HepG2 (cell line): ENCODE data around the gene IKZF4. TPM values are rescaled to one million over a fixed set of nuclear protein-coding genes. Genes with fewer than 3 reads are reported as not detected.

ENCODE experiments used
- CAMTA2 ChIP-seq: sonication (generic); formaldehyde crosslinking; IDR thresholded peaks from 2 replicates; pipeline ENCODE4 v1.4.0; 2020; ENCODE audit warnings: mild to moderate bottlenecking, missing genetic modification reagents, borderline replicate concordance
- CCAR2 ChIP-seq: fragments of 200-400 bp; formaldehyde crosslinking; optimal IDR thresholded peaks from 2 replicates; pipeline ENCODE3; 2018; ENCODE audit warnings: low read depth, mild to moderate bottlenecking, low read length, moderate library complexity
- DNMT1 ChIP-seq: sonication (generic); formaldehyde crosslinking; IDR thresholded peaks from 2 replicates; pipeline ENCODE4 v1.5.1; 2020; ENCODE audit warnings: mild to moderate bottlenecking, missing genetic modification reagents
- GABPA ChIP-seq, 2 experiments: IDR thresholded peaks; 2 replicates each; pipeline ENCODE4 v1.6.1; 2011 to 2016; ENCODE audit warnings: low read depth in 2 of 2, low read length in 1 of 2, missing biosample characterization in 1 of 2, missing genetic modification characterization in 1 of 2
- KDM6A ChIP-seq: IDR thresholded peaks from 2 replicates; pipeline ENCODE4 v1.6.1; 2016; ENCODE audit warnings: low read depth
- POLR2A ChIP-seq, 2 experiments: IDR thresholded peaks; 2 replicates each; pipeline ENCODE4 v1.6.1; 2011; ENCODE audit warnings: low read depth in 2 of 2, low read length in 2 of 2, mild to moderate bottlenecking in 1 of 2, moderate library complexity in 1 of 2; ENCODE audit not compliant: insufficient read depth in 1 of 2
- SIX4 ChIP-seq: sonication (generic); formaldehyde crosslinking; IDR thresholded peaks from 2 replicates; pipeline ENCODE4 v1.4.0; 2020; ENCODE audit warnings: missing genetic modification reagents
- ZNF124 ChIP-seq: sonication (generic); formaldehyde crosslinking; IDR thresholded peaks from 2 replicates; pipeline ENCODE4 v1.4.0; 2020; ENCODE audit warnings: missing genetic modification reagents
- ZNF260 ChIP-seq: sonication (generic); formaldehyde crosslinking; IDR thresholded peaks from 2 replicates; pipeline ENCODE4 v1.4.0; 2020; ENCODE audit warnings: missing genetic modification reagents, low read depth, mild to moderate bottlenecking, borderline replicate concordance
- ZNF333 ChIP-seq: sonication (generic); formaldehyde crosslinking; IDR thresholded peaks from 2 replicates; pipeline ENCODE4 v1.4.0; 2020; ENCODE audit warnings: mild to moderate bottlenecking, missing genetic modification reagents, borderline replicate concordance
- ZNF501 ChIP-seq: sonication (generic); formaldehyde crosslinking; IDR thresholded peaks from 2 replicates; pipeline ENCODE4 v1.5.1; 2020; ENCODE audit warnings: mild to moderate bottlenecking, moderate library complexity, missing genetic modification reagents
- ZNF720 ChIP-seq: sonication (generic); formaldehyde crosslinking; IDR thresholded peaks from 2 replicates; pipeline ENCODE4 v1.4.0; 2020; ENCODE audit warnings: missing genetic modification reagents
- ZSCAN25 ChIP-seq: sonication (generic); formaldehyde crosslinking; IDR thresholded peaks from 2 replicates; pipeline ENCODE4 v1.8.0; 2022; ENCODE audit warnings: mild to moderate bottlenecking, missing genetic modification reagents
- polyA plus RNA-seq, 8 experiments: library from polyadenylated mRNA; depleted of rRNA in 3 of 8; stranded (reverse) in 7 of 8; unstranded in 1 of 8; fragments of >200 nt; fragmentation: Illumina TruSeq in 4 of 8; extraction: Trizol in 4 of 8; gene quantifications; 2 replicates each; pipeline versions ENCODE4 v1.2.1 to v1.2.3, GENCODE V29; 2011 to 2016; ENCODE audit warnings: low read depth in 4 of 8, missing spikeins in 1 of 8, mixed read lengths in 1 of 8; ENCODE audit not compliant: insufficient read depth in 1 of 8
- total RNA-seq, 5 experiments: library from RNA; depleted of rRNA; stranded (reverse); fragments of >200 nt; fragmentation: Illumina TruSeq; extraction: Trizol; gene quantifications; 2 replicates each; pipeline ENCODE4 v1.2.3, GENCODE V29; 2016; ENCODE audit warnings: low read depth in 1 of 5
- TF ChIP-seq, protein P1 (sequence below): sonication (generic); formaldehyde crosslinking; IDR thresholded peaks from 2 replicates; pipeline ENCODE4 v1.4.0; 2020; ENCODE audit warnings: mild to moderate bottlenecking, missing genetic modification reagents
- TF ChIP-seq, protein P2 (sequence below): sonication (generic); formaldehyde crosslinking; IDR thresholded peaks from 2 replicates; pipeline ENCODE4 v1.8.1; 2023; ENCODE audit warnings: mild to moderate bottlenecking, inconsistent platforms, moderate library complexity, missing genetic modification reagents, borderline replicate concordance
- TF ChIP-seq, protein P3 (sequence below): IDR thresholded peaks from 2 replicates; pipeline ENCODE4 v1.4.0; 2020; ENCODE audit warnings: mild to moderate bottlenecking, missing genetic modification reagents
- TF ChIP-seq, protein P4 (sequence below): sonication (generic); formaldehyde crosslinking; IDR thresholded peaks from 2 replicates; pipeline ENCODE4 v1.5.1; 2020; ENCODE audit warnings: mild to moderate bottlenecking, moderate library complexity, missing genetic modification reagents
- TF ChIP-seq, protein P5 (sequence below): sonication (generic); formaldehyde crosslinking; IDR thresholded peaks from 2 replicates; pipeline ENCODE4 v1.5.0; 2020; ENCODE audit warnings: mild to moderate bottlenecking, missing genetic modification reagents, borderline replicate concordance

IKZF4 gene
- total and polyA plus RNA-seq, 2 of the 13 experiments (the other 11 are each of a cell fraction or from before 2014, with no cell fraction given), result 0.58 to 2.2 TPM

DNA sequence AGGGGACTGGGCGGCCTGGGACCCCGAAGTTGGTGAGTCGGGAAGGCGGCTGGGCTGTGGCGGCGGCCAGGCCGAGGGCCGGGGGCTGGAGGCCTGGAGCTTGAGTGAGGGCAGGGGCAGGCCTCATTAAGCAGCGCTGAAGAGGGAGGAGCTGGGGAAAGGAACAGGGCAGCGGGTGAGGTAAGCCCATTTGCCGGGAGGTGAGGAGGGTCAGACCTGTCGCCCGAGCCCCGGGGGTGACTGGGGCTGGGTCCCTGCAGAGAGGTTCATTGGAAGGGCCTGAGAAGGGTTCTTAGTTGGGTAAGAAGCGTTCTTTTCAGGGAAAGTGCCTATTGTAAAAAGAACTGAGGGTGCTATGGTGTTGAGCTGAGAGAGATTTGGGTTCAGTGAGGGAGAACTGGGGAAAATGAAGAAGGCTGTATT lies 46.5 kb upstream of the IKZF4 start (continued):
- TF ChIP-seq, protein P1, sequence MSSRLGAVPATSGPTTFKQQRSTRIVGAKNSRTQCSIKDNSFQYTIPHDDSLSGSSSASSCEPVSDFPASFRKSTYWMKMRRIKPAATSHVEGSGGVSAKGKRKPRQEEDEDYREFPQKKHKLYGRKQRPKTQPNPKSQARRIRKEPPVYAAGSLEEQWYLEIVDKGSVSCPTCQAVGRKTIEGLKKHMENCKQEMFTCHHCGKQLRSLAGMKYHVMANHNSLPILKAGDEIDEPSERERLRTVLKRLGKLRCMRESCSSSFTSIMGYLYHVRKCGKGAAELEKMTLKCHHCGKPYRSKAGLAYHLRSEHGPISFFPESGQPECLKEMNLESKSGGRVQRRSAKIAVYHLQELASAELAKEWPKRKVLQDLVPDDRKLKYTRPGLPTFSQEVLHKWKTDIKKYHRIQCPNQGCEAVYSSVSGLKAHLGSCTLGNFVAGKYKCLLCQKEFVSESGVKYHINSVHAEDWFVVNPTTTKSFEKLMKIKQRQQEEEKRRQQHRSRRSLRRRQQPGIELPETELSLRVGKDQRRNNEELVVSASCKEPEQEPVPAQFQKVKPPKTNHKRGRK, result no peak
- TF ChIP-seq, protein P2, sequence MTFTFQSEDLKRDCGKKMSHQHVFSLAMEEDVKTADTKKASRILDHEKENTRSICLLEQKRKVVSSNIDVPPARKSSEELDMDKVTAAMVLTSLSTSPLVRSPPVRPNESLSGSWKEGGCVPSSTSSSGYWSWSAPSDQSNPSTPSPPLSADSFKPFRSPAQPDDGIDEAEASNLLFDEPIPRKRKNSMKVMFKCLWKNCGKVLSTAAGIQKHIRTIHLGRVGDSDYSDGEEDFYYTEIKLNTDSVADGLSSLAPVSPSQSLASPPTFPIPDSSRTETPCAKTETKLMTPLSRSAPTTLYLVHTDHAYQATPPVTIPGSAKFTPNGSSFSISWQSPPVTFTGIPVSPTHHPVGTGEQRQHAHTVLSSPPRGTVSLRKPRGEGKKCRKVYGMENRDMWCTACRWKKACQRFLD (CRISPR knock-in tag), result 0 out of 2 replicates have a peak, but pooled peaks have one; percentile 4
- TF ChIP-seq, protein P3, sequence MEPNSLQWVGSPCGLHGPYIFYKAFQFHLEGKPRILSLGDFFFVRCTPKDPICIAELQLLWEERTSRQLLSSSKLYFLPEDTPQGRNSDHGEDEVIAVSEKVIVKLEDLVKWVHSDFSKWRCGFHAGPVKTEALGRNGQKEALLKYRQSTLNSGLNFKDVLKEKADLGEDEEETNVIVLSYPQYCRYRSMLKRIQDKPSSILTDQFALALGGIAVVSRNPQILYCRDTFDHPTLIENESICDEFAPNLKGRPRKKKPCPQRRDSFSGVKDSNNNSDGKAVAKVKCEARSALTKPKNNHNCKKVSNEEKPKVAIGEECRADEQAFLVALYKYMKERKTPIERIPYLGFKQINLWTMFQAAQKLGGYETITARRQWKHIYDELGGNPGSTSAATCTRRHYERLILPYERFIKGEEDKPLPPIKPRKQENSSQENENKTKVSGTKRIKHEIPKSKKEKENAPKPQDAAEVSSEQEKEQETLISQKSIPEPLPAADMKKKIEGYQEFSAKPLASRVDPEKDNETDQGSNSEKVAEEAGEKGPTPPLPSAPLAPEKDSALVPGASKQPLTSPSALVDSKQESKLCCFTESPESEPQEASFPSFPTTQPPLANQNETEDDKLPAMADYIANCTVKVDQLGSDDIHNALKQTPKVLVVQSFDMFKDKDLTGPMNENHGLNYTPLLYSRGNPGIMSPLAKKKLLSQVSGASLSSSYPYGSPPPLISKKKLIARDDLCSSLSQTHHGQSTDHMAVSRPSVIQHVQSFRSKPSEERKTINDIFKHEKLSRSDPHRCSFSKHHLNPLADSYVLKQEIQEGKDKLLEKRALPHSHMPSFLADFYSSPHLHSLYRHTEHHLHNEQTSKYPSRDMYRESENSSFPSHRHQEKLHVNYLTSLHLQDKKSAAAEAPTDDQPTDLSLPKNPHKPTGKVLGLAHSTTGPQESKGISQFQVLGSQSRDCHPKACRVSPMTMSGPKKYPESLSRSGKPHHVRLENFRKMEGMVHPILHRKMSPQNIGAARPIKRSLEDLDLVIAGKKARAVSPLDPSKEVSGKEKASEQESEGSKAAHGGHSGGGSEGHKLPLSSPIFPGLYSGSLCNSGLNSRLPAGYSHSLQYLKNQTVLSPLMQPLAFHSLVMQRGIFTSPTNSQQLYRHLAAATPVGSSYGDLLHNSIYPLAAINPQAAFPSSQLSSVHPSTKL (CRISPR knock-in tag), result no peak
- TF ChIP-seq CAMTA2 (CRISPR knock-in tag), result no peak
- no peak for TF ChIP-seq KDM6A (CRISPR knock-in tag)
- no peak for TF ChIP-seq ZNF260 (CRISPR knock-in tag)
- TF ChIP-seq, protein P4, sequence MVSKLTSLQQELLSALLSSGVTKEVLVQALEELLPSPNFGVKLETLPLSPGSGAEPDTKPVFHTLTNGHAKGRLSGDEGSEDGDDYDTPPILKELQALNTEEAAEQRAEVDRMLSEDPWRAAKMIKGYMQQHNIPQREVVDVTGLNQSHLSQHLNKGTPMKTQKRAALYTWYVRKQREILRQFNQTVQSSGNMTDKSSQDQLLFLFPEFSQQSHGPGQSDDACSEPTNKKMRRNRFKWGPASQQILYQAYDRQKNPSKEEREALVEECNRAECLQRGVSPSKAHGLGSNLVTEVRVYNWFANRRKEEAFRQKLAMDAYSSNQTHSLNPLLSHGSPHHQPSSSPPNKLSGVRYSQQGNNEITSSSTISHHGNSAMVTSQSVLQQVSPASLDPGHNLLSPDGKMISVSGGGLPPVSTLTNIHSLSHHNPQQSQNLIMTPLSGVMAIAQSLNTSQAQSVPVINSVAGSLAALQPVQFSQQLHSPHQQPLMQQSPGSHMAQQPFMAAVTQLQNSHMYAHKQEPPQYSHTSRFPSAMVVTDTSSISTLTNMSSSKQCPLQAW (CRISPR knock-in tag), result no peak
- no peak for TF ChIP-seq POLR2A (IDR thresholded peaks at IDR 0.05; ENCODE audit: insufficient read depth in 1 of 2, low read depth in 2 of 2, low read length in 2 of 2)
- no peak for TF ChIP-seq ZSCAN25
- TF ChIP-seq, protein P5, sequence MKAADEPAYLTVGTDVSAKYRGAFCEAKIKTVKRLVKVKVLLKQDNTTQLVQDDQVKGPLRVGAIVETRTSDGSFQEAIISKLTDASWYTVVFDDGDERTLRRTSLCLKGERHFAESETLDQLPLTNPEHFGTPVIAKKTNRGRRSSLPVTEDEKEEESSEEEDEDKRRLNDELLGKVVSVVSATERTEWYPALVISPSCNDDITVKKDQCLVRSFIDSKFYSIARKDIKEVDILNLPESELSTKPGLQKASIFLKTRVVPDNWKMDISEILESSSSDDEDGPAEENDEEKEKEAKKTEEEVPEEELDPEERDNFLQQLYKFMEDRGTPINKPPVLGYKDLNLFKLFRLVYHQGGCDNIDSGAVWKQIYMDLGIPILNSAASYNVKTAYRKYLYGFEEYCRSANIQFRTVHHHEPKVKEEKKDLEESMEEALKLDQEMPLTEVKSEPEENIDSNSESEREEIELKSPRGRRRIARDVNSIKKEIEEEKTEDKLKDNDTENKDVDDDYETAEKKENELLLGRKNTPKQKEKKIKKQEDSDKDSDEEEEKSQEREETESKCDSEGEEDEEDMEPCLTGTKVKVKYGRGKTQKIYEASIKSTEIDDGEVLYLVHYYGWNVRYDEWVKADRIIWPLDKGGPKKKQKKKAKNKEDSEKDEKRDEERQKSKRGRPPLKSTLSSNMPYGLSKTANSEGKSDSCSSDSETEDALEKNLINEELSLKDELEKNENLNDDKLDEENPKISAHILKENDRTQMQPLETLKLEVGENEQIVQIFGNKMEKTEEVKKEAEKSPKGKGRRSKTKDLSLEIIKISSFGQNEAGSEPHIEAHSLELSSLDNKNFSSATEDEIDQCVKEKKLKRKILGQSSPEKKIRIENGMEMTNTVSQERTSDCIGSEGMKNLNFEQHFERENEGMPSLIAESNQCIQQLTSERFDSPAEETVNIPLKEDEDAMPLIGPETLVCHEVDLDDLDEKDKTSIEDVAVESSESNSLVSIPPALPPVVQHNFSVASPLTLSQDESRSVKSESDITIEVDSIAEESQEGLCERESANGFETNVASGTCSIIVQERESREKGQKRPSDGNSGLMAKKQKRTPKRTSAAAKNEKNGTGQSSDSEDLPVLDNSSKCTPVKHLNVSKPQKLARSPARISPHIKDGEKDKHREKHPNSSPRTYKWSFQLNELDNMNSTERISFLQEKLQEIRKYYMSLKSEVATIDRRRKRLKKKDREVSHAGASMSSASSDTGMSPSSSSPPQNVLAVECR, result peak; percentile 12
- TF ChIP-seq ZNF501 (CRISPR knock-in tag), result 0 out of 2 replicates have a peak, but pooled peaks have one; percentile 43
- no peak for TF ChIP-seq GABPA (IDR thresholded peaks at IDR 0.05; ENCODE audit: low read depth, low read length)
- no peak for TF ChIP-seq GABPA (CRISPR knock-in tag; IDR thresholded peaks at IDR 0.05; ENCODE audit: low read depth)
- no peak for TF ChIP-seq ZNF124 (CRISPR knock-in tag)
- no peak for TF ChIP-seq DNMT1 (CRISPR knock-in tag)
- TF ChIP-seq ZNF333 (CRISPR knock-in tag), result peak; percentile 4; the same call in 1 of the 2 replicates
- no peak for TF ChIP-seq SIX4 (CRISPR knock-in tag)
- no peak for TF ChIP-seq CCAR2
- no peak for TF ChIP-seq ZNF720 (CRISPR knock-in tag)
